Stimulated activated CD8-positive, alpha-beta memory T cell treated with anti-CD3 and anti-CD28 coated beads, Interleukin-7, amount 100 ng/mL, for 1 hour (primary cell): ENCODE measurements around the gene STPG2.

Experiments used
- DNase-seq, 2 donors: peaks; one replicate each; pipeline ENCODE4 v3.0.0-alpha.2; 2020; ENCODE audit warnings: low read depth in 2 of 2

STPG2 gene

GRCh38 chr4:98093662-98094061, 49.6 kb downstream of the STPG2 start:
- DNase-seq, result no peak

GRCh38 chr4:98092833-98093439, 50.3 kb downstream of the STPG2 start:
- no peak for DNase-seq

GRCh38 chr4:98081936-98082335, 61.3 kb downstream of the STPG2 start:
- DNase-seq, result no peak

- no peak for DNase-seq
These were observed 74.8 kb downstream of the STPG2 start for GRCh38 chr4:98068495-98068894.

- no peak for DNase-seq
These were observed 87.3 kb downstream of the STPG2 start for GRCh38 chr4:98055800-98056501.

- no peak for DNase-seq
These were observed 96.6 kb downstream of the STPG2 start for GRCh38 chr4:98046665-98047064.

- DNase-seq, result no peak
These were observed 113.2 kb downstream of the STPG2 start for GRCh38 chr4:98030059-98030458.

GRCh38 chr4:98027827-98028226, 115.4 kb downstream of the STPG2 start:
- DNase-seq, result no peak

- DNase-seq, result no peak
These were observed 116.9 kb downstream of the STPG2 start for GRCh38 chr4:98026362-98026761.

- DNase-seq, result no peak
These were observed 136.4 kb downstream of the STPG2 start for GRCh38 chr4:98006814-98007412.

- no peak for DNase-seq
These were observed 137.2 kb downstream of the STPG2 start for GRCh38 chr4:98006060-98006459.

- DNase-seq, result no peak
These were observed 142.3 kb downstream of the STPG2 start for GRCh38 chr4:98000940-98001339.

- DNase-seq, result no peak
These were observed 145.1 kb downstream of the STPG2 start for GRCh38 chr4:97998203-97998602.

- DNase-seq, result no peak
These were observed 148.4 kb downstream of the STPG2 start for GRCh38 chr4:97994765-97995465.

GRCh38 chr4:97990409-97990808, 152.9 kb downstream of the STPG2 start:
- DNase-seq, result no peak

GRCh38 chr4:97987019-97987648, 156.1 kb downstream of the STPG2 start:
- DNase-seq, result no peak

GRCh38 chr4:97984545-97985131, 158.6 kb downstream of the STPG2 start:
- DNase-seq, result no peak

GRCh38 chr4:97978791-97979488, 164.3 kb downstream of the STPG2 start:
- DNase-seq, result no peak

GRCh38 chr4:97953171-97953941, 189.9 kb downstream of the STPG2 start:
- DNase-seq, result no peak

GRCh38 chr4:97952763-97953162, 190.5 kb downstream of the STPG2 start:
- no peak for DNase-seq
